A549 treated with GW870086 at 1 μM for 4 hours (cell line): ENCODE measurements around the gene SPINK7. TPM values are rescaled to one million over a fixed set of nuclear protein-coding genes. Genes with fewer than 3 reads are reported as not detected.

Experiments used
- total RNA-seq: library from RNA; stranded (reverse); fragments of 200-300 nt; extraction: Qiagen RNA extraction; gene quantifications from 5 replicates; pipeline ENCODE4 v1.2.3, GENCODE V29; 2022; ENCODE audit warnings: low read depth

Gene SPINK7
- not detected in 5 replicates for total RNA-seq

GRCh38 chr5:148312153-148312552, at the start of gene SPINK7:
Gene SPINK7 (plus strand): TSS chr5:148312423. CDS start chr5:148312484, 61 bp downstream.

DNA sequence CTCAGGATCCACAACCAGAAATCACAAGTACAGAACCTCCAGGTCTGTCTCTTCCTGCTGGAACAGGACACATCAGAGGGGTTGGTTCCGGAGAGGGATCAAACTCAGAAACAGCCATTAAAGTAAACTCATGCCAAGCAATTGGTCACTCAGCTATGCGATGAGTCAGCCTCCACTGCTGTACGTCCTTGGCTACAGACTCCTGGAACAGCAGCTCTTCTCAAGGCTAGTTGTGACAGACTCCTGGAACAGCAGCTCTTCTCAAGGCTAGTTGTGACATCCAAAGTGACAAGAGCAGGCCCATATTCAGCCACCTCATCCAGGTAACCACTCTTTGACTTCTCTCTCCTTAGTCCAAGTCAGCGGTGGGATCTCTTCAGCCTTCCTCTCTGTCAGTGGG, 43.7 kb upstream of the SPINK7 start, which contains the start of gene SPINK13:
Gene SPINK13 (plus strand): TSS at position 229 of the 400 bp plus-strand sequence. CDS start 1,279 bp downstream, outside the sequence.

GRCh38 chr5:148335259-148335658, 23.0 kb downstream of the SPINK7 start, which contains the start of gene SPINK9:
Gene SPINK9 (plus strand): TSS chr5:148335559. CDS start chr5:148335614, 55 bp downstream.

Other genes with a start within 250 kb of the SPINK7 start
- not detected in 5 replicates for gene SPINK5, start 248.4 kb upstream of the SPINK7 start, total RNA-seq
- gene SPINK14, start 143.9 kb upstream of the SPINK7 start, total RNA-seq: not detected in 5 replicates
- 0.49 to 0.87 TPM (median 0.64 TPM) in 3 of 5 replicates, not detected in the others for gene SPINK6, start 109.4 kb upstream of the SPINK7 start, total RNA-seq
- gene MARCOL, start 73.9 kb upstream of the SPINK7 start, total RNA-seq: not detected in 5 replicates
- not detected in 5 replicates for gene SPINK13, start 43.6 kb upstream of the SPINK7 start, total RNA-seq
- gene SPINK9, start 23.1 kb downstream of the SPINK7 start, total RNA-seq: not detected in 5 replicates
- gene FBXO38, start 71.5 kb downstream of the SPINK7 start, total RNA-seq: 16.1 to 24.1 TPM (median 19.0 TPM) in 5 replicates